GM19025 (cell line): ENCODE data around the gene DNAJC3.
"Not testable (repeated sequence)": the region's sequence is repeated elsewhere in the genome, so short reads cannot be mapped to it uniquely, and the experiment has no call there.

Experiments
- ATAC-seq: cut with Tn5 transposase; IDR thresholded peaks from one replicate; pipeline ENCODE4 v1.9.1; 2021; ENCODE audit warnings: mild to moderate bottlenecking, low read depth, moderate library complexity; ENCODE audit not compliant: unreplicated experiment

The DNAJC3 gene

DNA sequence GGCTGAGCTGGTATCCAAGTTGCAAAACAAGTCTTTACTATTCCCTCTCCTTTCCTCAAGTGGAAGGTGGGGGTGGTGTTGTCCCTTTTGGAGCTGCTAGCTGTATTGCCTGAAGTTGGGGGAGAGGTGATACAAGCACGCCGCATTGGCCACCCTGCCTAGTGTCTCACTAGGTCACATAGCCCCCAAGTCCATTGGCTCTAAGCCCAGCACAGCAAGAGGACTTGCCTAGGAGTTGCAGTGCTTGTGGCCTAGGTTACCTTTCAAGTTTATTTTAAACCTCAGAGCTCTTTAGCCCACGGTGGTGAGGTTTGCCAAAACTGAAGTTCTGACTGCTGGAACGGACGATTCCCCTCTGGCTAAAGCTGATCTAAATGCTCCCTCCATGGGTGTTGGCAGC, 5.3 kb upstream of the DNAJC3 start:
- ATAC-seq, result no peak

DNA sequence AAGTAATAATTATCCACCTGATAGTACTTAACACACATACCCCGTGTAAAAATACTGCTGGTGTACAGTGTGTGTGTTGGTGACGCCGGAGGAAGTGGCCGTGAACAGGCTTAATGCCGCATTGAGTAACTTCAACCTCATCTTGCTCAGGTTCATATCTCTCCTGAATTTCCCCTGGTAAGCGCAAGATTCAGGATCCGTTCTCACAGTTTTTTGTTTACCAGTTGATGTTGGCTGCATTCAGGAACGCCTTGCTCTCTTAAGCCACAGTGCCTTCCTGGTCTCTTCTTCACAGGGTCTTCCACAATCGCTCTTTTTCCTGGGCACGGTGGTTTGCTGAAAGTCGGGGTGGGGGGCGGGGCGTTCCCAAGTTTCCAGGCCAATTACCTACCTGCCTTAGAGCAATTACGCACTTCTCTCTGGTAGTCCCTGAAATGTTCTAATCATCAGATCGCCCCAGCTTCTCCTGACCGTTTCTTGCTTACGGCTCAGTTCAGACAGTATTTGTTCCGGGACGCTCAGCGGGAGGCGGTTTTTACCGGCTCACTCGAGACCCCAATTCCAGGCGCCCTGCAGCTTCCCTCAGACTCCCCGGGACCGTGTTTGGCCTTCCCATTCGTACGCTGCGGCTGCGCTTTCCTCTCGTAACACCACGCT, 706 bp upstream of the DNAJC3 start:
- no peak for ATAC-seq

DNA sequence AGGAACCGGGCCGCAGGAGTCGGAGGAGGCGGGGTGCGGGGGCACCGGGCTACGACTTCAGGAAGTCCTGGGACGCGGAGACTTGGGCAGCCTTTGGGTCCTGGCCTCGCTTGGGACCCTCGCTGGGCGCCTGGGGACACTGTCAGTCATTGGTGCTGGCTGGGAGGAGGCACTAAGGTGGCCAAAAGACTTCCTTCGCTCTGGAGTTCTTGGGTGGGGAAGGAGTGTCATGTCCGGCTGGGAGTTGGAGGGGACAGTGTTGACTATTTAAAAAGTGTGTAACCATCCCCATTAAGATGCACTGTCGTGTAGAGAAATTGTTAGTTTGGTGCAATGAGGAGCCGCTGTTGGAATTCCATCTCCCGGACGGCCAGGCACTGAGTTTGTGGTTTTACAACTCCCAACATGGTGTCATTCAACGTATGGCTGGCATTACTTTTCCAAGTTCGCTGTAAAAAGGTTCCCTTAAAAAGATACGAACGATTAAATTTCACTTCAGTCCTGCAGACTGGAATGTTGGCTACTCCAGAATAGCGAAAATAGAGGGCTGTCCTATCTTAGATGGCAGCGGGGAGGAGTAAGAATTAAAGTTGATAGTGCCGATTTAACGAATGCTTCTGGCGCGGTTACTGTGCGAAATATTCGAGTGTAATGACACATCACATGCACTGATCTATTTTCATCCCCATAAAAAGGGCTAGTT, 776 bp downstream of the DNAJC3 start:
- ATAC-seq, result no peak

DNA sequence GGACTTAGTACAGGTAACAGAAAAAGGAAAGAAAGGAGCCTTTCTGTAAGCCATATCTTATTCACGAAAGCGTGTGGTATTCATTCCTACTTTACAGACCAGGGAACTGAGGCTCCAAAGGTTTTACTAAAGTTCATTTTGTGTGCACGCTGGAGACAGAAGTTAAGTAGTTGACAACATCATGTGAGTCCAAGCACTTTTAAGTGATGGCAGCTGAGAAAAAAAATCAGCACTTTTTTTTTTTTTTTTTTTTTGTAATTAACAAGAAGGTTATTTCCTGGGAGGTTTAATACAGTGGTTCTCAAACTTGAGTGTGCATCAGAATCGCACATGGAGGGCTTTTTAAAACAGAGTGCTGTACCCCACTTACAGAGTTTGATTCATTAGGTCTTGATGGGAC, 2.0 kb downstream of the DNAJC3 start:
- no peak for ATAC-seq

DNA sequence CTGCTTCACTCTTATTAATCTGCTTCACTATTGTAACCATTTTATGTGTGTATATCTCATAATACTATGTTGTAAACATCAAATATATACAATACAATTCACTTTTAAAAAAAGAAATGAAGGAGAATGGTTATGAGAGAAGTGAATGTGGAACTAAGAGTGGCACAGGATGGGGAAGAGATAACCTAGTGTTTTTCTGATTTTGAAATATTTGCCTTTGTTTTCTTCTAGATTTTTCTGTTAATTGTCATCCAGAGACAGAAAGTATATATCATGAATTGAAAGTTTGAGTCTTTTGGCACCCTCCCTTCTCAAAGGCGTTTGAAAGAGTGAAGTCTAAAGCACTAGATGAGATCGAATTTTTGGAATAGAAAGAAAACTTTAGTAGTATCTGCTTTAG, 2.8 kb downstream of the DNAJC3 start:
- no peak for ATAC-seq

DNA sequence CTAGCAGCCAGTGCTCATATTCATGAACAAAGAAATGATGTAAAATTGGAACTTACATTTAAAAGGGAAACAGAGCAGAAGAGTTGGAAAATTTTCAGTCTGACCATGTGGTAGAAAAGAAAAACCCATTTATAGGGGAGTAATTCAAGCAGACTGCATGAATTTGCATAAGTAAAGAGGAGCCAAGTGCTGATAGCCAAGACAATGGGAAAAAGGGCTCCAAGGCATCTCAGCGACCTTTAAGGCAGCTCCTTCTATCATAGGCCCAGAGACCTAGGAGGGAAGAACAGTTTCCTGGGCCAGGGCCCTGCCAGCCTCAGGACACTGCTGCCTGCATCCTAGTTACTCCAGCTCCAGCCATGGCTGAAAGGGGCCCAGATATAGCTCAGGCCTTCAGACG, 7.5 kb downstream of the DNAJC3 start:
- no peak for ATAC-seq

DNA sequence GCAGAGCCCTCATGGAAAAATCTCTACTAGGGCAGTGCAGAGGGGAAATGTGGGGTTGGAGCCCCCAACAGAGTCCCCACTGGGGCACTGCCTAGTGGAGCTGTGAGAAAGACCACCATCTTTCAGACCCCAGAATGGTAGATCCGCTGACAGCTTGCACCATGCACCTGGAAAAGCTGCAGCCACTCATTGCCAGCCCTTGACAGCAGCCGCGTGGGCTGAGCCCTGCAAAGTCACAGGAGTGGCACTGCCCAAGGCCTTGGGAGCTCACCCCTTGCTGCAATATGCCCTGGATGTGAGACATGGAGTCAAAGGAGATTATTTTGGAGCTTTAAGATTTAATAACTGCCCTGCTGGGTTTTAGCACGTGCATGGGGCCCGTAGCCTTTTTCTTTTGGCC, 8.0 kb downstream of the DNAJC3 start:
- ATAC-seq, result not testable (repeated sequence)

DNA sequence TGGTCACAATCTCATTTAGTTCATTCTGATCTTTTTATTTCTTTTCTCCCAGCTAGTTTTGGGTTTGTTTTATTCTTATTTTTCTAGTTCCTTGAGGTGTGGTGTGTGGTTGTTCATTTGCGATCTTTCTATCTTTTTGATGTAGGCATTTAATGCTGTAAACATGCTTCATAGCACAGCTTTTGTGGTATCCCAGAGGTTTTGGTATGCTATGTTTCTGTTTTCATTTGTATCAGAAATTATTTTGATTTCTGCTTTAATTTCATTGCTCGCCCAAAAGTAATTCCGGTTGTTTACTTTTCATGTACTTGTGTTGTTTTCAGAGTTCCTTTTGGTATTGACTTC, 12.6 kb downstream of the DNAJC3 start:
- no peak for ATAC-seq

DNA sequence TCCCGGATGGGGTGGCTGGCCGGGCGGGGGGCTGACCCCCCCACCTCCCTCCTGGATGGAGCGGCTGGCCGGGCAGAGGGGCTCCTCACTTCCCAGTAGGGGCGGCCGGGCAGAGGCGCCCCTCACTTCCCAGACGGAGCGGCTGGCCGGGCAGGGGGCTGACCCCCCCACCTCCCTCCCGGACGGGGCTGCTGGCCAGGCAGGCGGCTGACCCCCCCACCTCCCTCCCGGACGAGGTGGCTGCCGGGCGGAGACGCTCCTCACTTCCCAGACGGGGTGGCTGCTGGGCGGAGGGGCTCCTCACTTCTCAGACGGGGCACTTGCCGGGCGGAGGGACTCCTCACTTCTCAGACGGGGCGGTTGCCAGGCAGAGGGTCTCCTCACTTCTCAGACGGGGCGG, 14.0 kb downstream of the DNAJC3 start:
- ATAC-seq, result not testable (repeated sequence)

DNA sequence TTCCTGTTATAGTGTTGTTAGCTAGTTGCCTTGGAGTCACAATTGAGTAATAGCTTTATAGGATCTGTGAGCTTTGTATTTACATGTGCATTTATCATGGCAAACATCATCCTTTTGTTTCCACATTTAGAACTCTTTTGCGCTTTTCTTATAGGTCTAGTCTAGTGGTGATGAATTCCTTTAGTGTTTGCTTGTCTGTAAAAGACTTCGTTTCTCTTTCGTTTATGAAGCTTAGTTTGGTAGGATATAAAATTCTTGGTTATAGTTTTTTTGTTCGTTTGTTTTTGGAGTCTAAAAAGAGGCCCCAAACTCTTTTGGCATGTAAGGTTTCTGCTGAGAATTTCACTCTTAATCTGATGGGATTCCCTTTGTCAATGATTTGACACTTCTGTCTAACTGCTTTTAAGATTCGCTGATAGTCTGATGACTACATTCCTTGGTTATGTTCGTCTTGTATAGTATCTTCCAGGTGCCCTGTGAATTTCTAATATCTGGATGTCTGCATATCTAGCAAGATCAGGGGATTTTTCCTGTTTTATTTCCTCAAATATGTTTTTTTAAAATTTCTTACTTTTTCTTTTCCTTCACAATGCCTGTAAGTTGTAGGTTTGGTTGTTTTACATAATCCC, 20.2 kb downstream of the DNAJC3 start:
- no peak for ATAC-seq

DNA sequence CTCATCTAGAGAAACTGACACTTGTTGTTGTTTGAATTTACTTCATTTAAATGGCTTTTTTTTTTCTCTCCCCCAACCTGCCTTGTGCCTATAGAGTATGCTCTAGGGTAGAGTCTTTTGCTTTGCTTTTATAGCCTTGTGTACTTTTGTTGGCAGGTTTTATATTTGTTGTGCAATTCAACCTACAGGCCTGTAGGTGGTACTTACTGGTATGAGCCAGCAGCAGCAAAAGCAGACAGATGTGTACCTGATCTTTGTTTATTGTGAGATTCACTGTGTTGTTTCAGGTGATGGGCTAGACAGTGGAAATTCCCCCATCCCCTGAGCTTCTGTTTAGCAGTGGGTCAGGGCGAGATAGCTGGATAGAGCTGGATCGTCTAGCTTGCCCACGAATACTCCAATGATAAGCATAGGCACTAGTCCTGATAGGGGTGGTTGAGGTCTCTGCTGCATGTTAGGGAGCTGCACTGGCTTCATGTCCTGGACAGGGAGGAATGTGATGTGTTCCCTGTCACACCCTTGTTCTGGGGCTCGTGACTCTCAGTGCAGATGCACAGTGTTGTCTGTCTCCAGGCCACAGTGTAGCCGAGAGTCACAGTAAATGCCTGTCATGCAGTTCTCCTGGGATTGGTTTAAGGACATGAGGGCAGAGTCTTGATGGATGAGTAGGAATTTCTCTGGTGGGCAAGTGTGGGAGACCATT, 21.3 kb downstream of the DNAJC3 start:
- no peak for ATAC-seq

DNA sequence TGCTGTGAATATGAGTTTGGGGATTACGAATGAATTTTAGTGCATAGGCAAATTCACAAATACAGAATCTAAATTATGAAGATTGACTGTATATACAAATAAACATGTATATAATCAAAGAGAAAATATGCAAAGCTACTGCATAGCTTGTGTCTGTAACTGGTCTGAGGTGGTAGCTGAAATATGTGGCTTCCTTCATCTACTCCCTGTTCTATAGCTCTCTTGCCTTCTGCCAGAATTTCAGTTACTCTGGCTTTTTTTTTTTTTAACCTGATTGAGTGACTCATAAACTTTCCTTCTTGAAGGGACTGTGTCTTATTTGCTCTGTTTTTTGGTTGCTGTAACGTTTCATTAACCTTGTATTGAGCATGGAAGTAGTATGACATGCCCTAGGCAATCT, 26.6 kb downstream of the DNAJC3 start:
- no peak for ATAC-seq

DNA sequence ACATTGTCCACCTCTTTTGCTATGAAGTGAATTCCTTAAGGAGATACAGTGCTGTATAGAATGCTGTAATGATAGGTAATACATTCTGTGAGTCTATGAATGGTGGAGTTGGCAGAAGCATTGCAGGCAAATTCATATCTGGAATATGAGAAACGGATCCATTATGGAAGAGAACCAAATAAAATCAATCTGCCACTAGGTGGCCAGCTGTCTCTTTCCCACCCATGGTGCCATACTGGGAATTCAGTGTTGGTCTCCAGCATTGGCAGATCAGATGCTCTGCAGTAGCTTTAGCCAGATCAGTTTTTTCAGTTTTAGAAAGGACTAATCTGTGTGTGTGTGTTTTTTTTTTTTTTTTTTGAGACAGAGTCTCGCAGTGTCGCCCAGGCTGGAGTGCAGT, 27.6 kb downstream of the DNAJC3 start:
- no peak for ATAC-seq

DNA sequence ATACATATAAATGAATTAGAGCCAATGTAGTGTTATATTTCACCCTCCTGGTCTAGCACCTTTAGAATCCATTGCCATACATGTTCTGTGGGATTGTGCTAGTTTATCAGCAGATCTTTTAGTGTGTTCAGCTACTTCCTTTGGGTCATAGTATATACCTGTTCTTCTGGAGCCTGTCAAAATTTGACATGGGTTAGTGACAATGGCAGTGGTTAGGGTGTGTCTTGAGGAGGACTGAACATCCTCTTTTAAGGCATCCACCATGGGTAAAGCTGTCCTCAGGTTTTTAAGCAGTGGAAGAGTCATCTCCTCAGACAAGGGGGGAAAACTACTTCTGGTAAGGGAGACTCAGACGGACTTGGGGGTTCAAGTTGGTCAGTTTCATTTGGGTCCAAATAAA, 29.4 kb downstream of the DNAJC3 start:
- no peak for ATAC-seq

DNA sequence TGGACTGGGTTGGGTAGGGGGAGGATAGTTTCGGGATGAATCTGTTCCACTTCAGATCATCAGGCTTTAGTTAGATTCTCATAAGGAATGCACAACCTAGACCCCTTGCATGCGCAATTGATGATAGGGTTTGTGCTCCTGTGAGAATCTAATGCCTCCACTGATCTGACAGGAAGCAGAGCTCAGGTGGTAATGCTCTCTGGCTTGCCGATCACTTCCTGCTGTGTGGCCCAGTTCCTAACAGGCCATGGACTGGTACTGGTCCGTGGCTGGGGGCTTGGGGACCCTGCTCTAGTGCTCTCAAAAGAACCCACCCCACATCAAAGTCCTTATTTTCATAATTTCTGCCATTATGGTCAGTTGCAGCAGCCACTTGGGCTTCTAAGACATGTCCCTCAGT, 30.1 kb downstream of the DNAJC3 start:
- no peak for ATAC-seq

DNA sequence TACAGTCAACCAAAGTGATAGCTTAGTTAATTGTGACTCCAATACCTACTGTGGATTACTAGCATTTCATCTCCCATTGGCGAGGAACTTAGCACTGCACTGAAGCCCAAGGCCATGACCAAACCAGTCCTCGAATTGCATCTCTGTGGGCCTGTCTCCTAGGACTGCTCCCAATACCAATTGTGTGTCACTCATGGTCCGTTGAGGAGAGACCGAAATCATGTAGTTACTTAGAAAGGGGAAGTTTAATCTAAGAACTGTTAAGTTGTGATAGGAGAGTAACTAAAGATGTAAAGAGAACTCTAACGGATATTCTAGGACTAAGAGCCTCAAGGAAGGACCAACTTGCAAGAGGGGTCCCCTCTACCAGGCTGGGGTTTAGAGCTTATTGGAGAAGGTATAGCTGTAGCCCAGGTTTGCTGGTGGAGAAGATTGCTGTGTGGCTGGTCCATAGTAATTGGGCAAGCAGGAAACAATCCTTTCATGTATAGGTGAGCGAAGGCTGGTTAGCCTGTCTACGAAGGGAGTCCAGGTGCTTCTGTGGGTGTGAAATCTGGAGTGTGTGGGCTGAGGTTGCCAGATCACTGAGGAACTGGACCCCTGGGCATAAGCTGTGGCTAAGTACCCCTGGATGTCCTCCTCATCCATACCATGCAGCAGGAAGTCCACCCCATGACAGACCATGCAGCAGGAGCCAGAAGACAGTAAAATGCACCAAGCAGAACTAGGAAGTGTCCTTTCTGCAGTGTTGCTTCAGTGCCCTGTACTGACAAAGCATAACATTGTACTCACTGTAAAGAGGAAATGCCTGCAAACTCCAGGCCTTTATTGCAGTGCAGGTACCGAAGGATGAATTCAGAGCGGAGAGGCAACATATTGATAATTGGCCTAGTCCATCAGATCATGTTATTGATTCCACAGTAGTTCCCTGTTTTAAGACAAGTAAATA, 30.8 kb downstream of the DNAJC3 start:
- ATAC-seq, result no peak

DNA sequence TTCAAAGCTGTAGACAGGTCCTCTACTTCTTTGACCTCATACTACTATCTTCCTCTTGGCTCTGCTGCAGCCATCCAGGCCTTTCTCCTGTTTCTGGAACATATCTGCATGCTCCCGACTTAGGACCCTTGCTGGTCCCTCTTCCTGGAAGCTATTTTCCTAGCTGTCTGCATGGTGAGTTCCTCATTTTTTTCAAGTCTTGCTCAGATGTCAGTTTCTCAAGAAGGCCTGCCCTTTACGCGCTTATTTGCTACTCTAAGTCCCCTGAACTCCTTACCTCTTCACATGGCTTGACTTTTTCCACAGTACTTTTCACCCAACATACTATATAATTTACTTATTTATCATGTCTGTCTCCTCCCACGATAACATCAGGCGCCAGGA, 31.4 kb downstream of the DNAJC3 start:
- ATAC-seq, result no peak

DNA sequence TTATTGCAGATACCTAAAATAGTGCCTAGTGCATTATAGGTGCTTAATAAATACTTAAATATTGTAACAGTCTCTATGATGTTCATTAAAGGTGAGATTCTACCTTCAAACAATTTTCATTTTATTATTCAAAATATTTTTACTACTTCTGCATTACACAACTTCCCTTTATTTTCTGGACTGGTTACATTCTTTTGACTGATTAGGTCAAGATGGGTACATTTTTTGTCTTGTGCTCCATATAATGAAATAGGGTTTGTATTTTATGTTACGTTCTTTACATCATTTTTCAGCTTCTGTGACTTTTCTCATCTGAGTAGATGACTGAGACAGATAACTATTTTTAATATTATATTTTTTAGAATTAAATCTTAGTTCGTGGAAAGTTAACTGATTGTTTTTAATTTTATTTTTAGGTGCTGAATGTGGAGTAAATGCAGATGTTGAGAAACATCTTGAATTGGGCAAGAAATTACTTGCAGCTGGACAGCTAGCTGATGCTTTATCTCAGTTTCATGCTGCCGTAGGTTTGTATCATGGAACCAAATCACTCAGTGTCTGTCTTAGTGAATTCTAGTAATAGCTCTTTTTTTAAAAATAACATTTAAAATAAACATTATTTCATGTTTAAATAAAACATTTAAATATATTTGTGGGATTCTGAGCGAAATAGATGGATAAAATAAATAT, 32.0 kb downstream of the DNAJC3 start:
- ATAC-seq, result no peak

DNA sequence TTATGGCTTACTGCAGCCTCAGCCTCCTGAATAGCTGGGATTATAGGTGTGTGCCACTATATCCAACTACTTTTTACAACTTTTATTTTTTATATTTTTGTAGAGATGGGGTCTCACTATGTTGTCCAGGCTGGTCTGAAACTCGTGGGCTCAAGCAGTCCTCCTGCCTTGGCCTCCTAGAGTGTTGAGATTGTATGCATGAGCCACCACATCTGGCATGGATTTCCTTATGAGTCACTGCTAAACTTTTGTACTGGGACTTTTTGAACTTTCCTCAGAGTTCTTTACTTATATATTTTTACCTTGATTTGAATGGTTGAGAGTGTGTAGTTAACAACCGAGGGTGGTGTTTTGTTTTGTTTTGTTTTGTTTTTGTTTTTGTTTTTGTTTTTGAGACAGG, 33.4 kb downstream of the DNAJC3 start:
- no peak for ATAC-seq

DNA sequence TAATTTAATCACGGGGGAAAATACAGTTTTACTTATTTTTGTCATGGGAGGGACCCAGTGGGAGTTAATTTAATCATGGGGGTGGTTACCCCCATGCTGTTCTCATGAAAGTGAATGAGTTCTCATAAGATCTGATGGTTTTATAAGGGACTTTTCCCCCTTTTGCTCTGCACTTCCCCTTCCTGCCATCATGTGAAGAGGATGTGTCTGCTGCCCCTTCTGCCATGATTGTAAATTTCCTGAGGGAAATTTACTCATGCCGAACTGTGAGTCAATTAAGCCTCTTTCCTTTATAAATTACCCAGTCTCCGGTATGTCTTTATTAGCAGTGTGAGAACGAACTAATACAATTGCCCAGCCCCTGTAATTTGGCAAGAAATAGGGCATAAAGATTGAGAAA, 35.9 kb downstream of the DNAJC3 start:
- ATAC-seq, result not testable (repeated sequence)
